Measurements from ENCODE around the gene HAPLN1.

- TF ChIP-seq CTCF (IDR thresholded peaks at IDR 0.05; ENCODE audit: low read depth, low read length, poor library complexity, severe bottlenecking) (no peak), EZH2phosphoT487 (IDR thresholded peaks at IDR 0.05; ENCODE audit: borderline replicate concordance, low read length) (no peak)
Measured at GRCh38 chr5:83662558-83662957, 58.1 kb downstream of the HAPLN1 start.
